GM23338 (cell line): ENCODE measurements around the gene WHAMM. TPM values are rescaled to one million over a fixed set of nuclear protein-coding genes. Genes with fewer than 3 reads are reported as not detected.
"Not testable (repeated sequence)": the region's sequence is repeated elsewhere in the genome, so short reads cannot be mapped to it uniquely, and the experiment has no call there.

Source experiments
- ATAC-seq: fragments of 200-7000 bp; cut with Tn5 transposase; 3 replicates; pipeline ENCODE4 v1.9.1; 2020
- DNase-seq: peaks from one replicate; pipeline ENCODE4 v3.0.0-alpha.2; 2015; ENCODE audit warnings: low spot score
- H2AFZ ChIP-seq: fragments of 200-600 bp; sonication (generic); 2 replicates; pipeline ENCODE4 v1.8.0; 2016; ENCODE audit warnings: antibody characterized with exemption, mild to moderate bottlenecking, moderate library complexity
- H3F3A ChIP-seq: fragments of 200-600 bp; sonication (generic); replicated peaks from 2 replicates; pipeline ENCODE4 v1.8.0; 2017; ENCODE audit warnings: antibody characterized with exemption, mixed run types, low read depth
- H3K27ac ChIP-seq: fragments of 200-600 bp; sonication (generic); 2 replicates; pipeline ENCODE4 v1.6.1; 2016; ENCODE audit warnings: low read depth
- H3K27me3 ChIP-seq: fragments of 200-600 bp; sonication (generic); 2 replicates; pipeline ENCODE4 v1.8.0; 2016; ENCODE audit warnings: mild to moderate bottlenecking, mixed run types, moderate library complexity; ENCODE audit not compliant: insufficient read depth
- H3K36me3 ChIP-seq: fragments of 200-600 bp; sonication (generic); 2 replicates; pipeline ENCODE4 v1.8.0; 2016; ENCODE audit warnings: mild to moderate bottlenecking; ENCODE audit not compliant: insufficient read depth
- H3K4me1 ChIP-seq: fragments of 200-600 bp; sonication (generic); 2 replicates; pipeline ENCODE4 v1.8.0; 2016; ENCODE audit warnings: mild to moderate bottlenecking, moderate library complexity; ENCODE audit not compliant: insufficient read depth
- H3K4me2 ChIP-seq: fragments of 200-600 bp; sonication (generic); 2 replicates; pipeline ENCODE4 v1.7.1; 2017; ENCODE audit warnings: mixed run types
- H3K4me3 ChIP-seq: fragments of 200-600 bp; sonication (generic); 2 replicates; pipeline ENCODE4 v1.6.1; 2016; ENCODE audit warnings: mixed run types
- H3K79me2 ChIP-seq: fragments of 200-600 bp; sonication (generic); replicated peaks from 2 replicates; pipeline ENCODE4 v1.8.0; 2017; ENCODE audit warnings: mild to moderate bottlenecking; ENCODE audit not compliant: insufficient read depth
- H3K9me2 ChIP-seq: fragments of 200-600 bp; sonication (generic); 2 replicates; pipeline ENCODE4 v1.8.0; 2017; ENCODE audit not compliant: insufficient read depth
- H4K20me1 ChIP-seq: fragments of 200-600 bp; sonication (generic); replicated peaks from 2 replicates; pipeline ENCODE4 v1.8.0; 2017; ENCODE audit warnings: mild to moderate bottlenecking; ENCODE audit not compliant: insufficient read depth
- H3K27ac Mint-ChIP-seq: 2 replicates; pipeline ENCODE4 v1.8.0; 2020; ENCODE audit warnings: inconsistent platforms, mild to moderate bottlenecking, moderate library complexity, mixed read lengths
- H3K27me3 Mint-ChIP-seq: 3 replicates; pipeline ENCODE4 v1.8.0; 2022; ENCODE audit warnings: low read depth, mild to moderate bottlenecking, moderate library complexity, mixed read lengths, inconsistent platforms; ENCODE audit not compliant: insufficient read depth, poor library complexity
- H3K36me3 Mint-ChIP-seq: 3 replicates; pipeline ENCODE4 v1.8.0; 2021; ENCODE audit warnings: low read depth, mild to moderate bottlenecking, inconsistent platforms, moderate library complexity, mixed read lengths
- H3K4me1 Mint-ChIP-seq: 3 replicates; pipeline ENCODE4 v1.8.0; 2020; ENCODE audit warnings: mild to moderate bottlenecking, inconsistent platforms, mixed read lengths
- H3K4me3 Mint-ChIP-seq: 3 replicates; pipeline ENCODE4 v1.8.0; 2021; ENCODE audit warnings: moderate library complexity, mild to moderate bottlenecking, inconsistent platforms, mixed read lengths
- H3K9me3 Mint-ChIP-seq: 3 replicates; pipeline ENCODE4 v1.8.0; 2020; ENCODE audit warnings: moderate library complexity, mild to moderate bottlenecking, inconsistent platforms, mixed read lengths
- CREB1 ChIP-seq: fragments of 250-450 bp; sonication (Bioruptor Pico); IDR thresholded peaks from 2 replicates; pipeline ENCODE4 v1.5.0; 2020; ENCODE audit warnings: low read depth, mild to moderate bottlenecking, moderate library complexity
- CTCF ChIP-seq, 2 experiments: fragments of 200-600 bp in 1 of 2; sonication (generic) in 1 of 2; conservative IDR thresholded peaks; 2 replicates each; pipeline versions ENCODE4 v1.5.1 to v1.6.1; 2016 to 2017; ENCODE audit warnings: antibody characterized with exemption in 2 of 2, low read depth in 2 of 2, mild to moderate bottlenecking in 2 of 2, moderate library complexity in 1 of 2
- EZH2 ChIP-seq: fragments of 200-600 bp; sonication (generic); IDR thresholded peaks from one replicate; pipeline ENCODE4 v1.8.0; 2017; ENCODE audit warnings: antibody characterized with exemption, mild to moderate bottlenecking, low read depth; ENCODE audit not compliant: unreplicated experiment
- JUNB ChIP-seq: IDR thresholded peaks from one replicate; pipeline ENCODE4 v1.6.1; 2016; ENCODE audit warnings: antibody characterized with exemption; ENCODE audit not compliant: unreplicated experiment
- POLR2AphosphoS5 ChIP-seq: IDR thresholded peaks from 2 replicates; pipeline ENCODE4 v1.6.1; 2016; ENCODE audit warnings: antibody characterized with exemption, low read depth
- REST ChIP-seq: IDR thresholded peaks from one replicate; pipeline ENCODE4 v1.6.1; 2018; ENCODE audit warnings: antibody characterized with exemption; ENCODE audit not compliant: unreplicated experiment
- STAT1 ChIP-seq: IDR thresholded peaks from one replicate; pipeline ENCODE4 v1.6.1; 2016; ENCODE audit warnings: antibody characterized with exemption; ENCODE audit not compliant: unreplicated experiment
- ZNF331 ChIP-seq: fragments of 250-450 bp; sonication (Bioruptor Pico); IDR thresholded peaks from 2 replicates; pipeline ENCODE4 v1.5.0; 2020; ENCODE audit warnings: low read depth, mild to moderate bottlenecking, moderate library complexity
- polyA plus RNA-seq: library from polyadenylated mRNA; unstranded; fragments of >200 nt; fragmentation: Nextera tagmentation; extraction: Ambion mirVana; gene quantifications from 2 replicates; pipeline ENCODE4 v1.2.1, GENCODE V29; 2016
- total RNA-seq: library from RNA; depleted of rRNA; stranded (reverse); fragments of >200 nt; shearing (Covaris generic); gene quantifications from 2 replicates; pipeline ENCODE4 v1.2.3, GENCODE V29; 2014

WHAMM gene
- total and polyA plus RNA-seq, 2 experiments from 2014 or later, result 2.2 to 4.1 TPM

- no peak for TF ChIP-seq CTCF (conservative IDR thresholded peaks at IDR 0.05; ENCODE audit: low read depth in 2 of 2)
Observed at GRCh38 chr15:82820128-82820527, 10.7 kb downstream of the WHAMM start (continued).

- H3K27ac Mint-ChIP-seq, result not testable (repeated sequence)
Observed at GRCh38 chr15:82821396-82821795, 12.0 kb downstream of the WHAMM start.

GRCh38 chr15:82821851-82822250, 12.4 kb downstream of the WHAMM start:
- not testable (repeated sequence) for H3K27ac Mint-ChIP-seq, H3K4me3 ChIP-seq, ATAC-seq, H4K20me1 ChIP-seq, H3K27me3 Mint-ChIP-seq, DNase-seq, H3F3A ChIP-seq, H3K4me1 Mint-ChIP-seq, H3K27ac ChIP-seq, H3K4me2 ChIP-seq, H3K4me1 ChIP-seq, H3K9me3 Mint-ChIP-seq, H3K27me3 ChIP-seq, H3K9me2 ChIP-seq, H2AFZ ChIP-seq, H3K79me2 ChIP-seq, H3K4me3 Mint-ChIP-seq
- peaks cover 42% of the 10 kb centered on the region for H3K36me3 Mint-ChIP-seq
- H3K36me3 ChIP-seq, result peaks cover 17% of the 10 kb centered on the region

More at GRCh38 chr15:82821396-82821795, 12.0 kb downstream of the WHAMM start:
- H3K36me3 ChIP-seq, result peaks cover 17% of the 10 kb centered on the region
- not testable (repeated sequence) for H3K27ac ChIP-seq, H3K9me3 Mint-ChIP-seq, H3F3A ChIP-seq, H2AFZ ChIP-seq, H3K4me1 Mint-ChIP-seq, ATAC-seq, H3K27me3 Mint-ChIP-seq, H3K9me2 ChIP-seq, H3K79me2 ChIP-seq, H3K4me1 ChIP-seq, H4K20me1 ChIP-seq, H3K4me3 Mint-ChIP-seq, H3K4me2 ChIP-seq, DNase-seq, H3K4me3 ChIP-seq, H3K27me3 ChIP-seq
- peaks cover 39% of the 10 kb centered on the region for H3K36me3 Mint-ChIP-seq

- H3K27me3 ChIP-seq, result no peaks in the 10 kb centered on the region
- no peaks in the 10 kb centered on the region for H3K9me2 ChIP-seq
- no peak overlapping the region for H3K4me2 ChIP-seq
- H3K9me3 Mint-ChIP-seq, result peaks cover 3% of the 10 kb centered on the region; the same call in 1 of the 3 replicates
- peaks cover 45% of the 10 kb centered on the region for H3K36me3 Mint-ChIP-seq
- no peak overlapping the region for H2AFZ ChIP-seq
- H3K27me3 Mint-ChIP-seq, result no peaks in the 10 kb centered on the region
- H3K4me3 Mint-ChIP-seq, result no peak overlapping the region
- no peak for ATAC-seq
- H3K27ac ChIP-seq, result no peak overlapping the region
- H3F3A ChIP-seq, result no peaks in the 10 kb centered on the region
- TF ChIP-seq STAT1 (no peak), REST (no peak), POLR2AphosphoS5 (no peak), EZH2 (no peak), CREB1 (CRISPR knock-in tag) (no peak), ZNF331 (no peak), JUNB (no peak)
- H3K36me3 ChIP-seq, result peaks cover 28% of the 10 kb centered on the region
- H3K4me1 Mint-ChIP-seq, result no peaks in the 10 kb centered on the region
- H3K79me2 ChIP-seq, result no peaks in the 10 kb centered on the region
- H3K4me1 ChIP-seq, result no peaks in the 10 kb centered on the region
- no peak for DNase-seq
- no peak overlapping the region for H3K4me3 ChIP-seq
- no peak overlapping the region for H3K27ac Mint-ChIP-seq
- H4K20me1 ChIP-seq, result no peaks in the 10 kb centered on the region
Observed at GRCh38 chr15:82823049-82823448, 13.6 kb downstream of the WHAMM start.
